Measurements from ENCODE around the gene RAB11FIP5. TPM values are rescaled to one million over a fixed set of nuclear protein-coding genes. Genes with fewer than 3 reads are reported as not detected.
"Not testable (repeated sequence)": the region's sequence is repeated elsewhere in the genome, so short reads cannot be mapped to it uniquely, and the experiment has no call there.

Gene RAB11FIP5
- total RNA-seq, 2 donors from 2014 or later = 29.3 to 39.2 TPM

- intact Hi-C loops (cut with DNase I) = no loop called here
- no peak for DNase-seq (ENCODE audit: low spot score)
These were observed 38.4 kb downstream of the RAB11FIP5 start for GRCh38 chr2:73074110-73075069.

GRCh38 chr2:73072416-73072815 is 40.3 kb downstream of the RAB11FIP5 start:
- intact Hi-C loops (cut with DNase I) = no loop called here
- DNase-seq (ENCODE audit: low spot score) = no peak

GRCh38 chr2:73072129-73072395 is 40.7 kb downstream of the RAB11FIP5 start:
- DNase-seq (ENCODE audit: low spot score) = peak; percentile 81
- intact Hi-C loops (cut with DNase I) = no loop called here

- DNase-seq (ENCODE audit: low spot score) = peak; percentile 100
- intact Hi-C loops (cut with DNase I) = no loop called here
These were observed 41.2 kb downstream of the RAB11FIP5 start, which contains the start of gene SFXN5 for GRCh38 chr2:73071360-73072128. SFXN5 (minus strand) TSS chr2:73071712; CDS start chr2:73071705, 7 bp downstream.

- DNase-seq (ENCODE audit: low spot score) = peak; percentile 86
- intact Hi-C loops (cut with DNase I) = no loop called here
These were observed 41.9 kb downstream of the RAB11FIP5 start for GRCh38 chr2:73070643-73071359.

- intact Hi-C loops (cut with DNase I) = no loop called here
- no peak for DNase-seq (ENCODE audit: low spot score)
These were observed 42.7 kb downstream of the RAB11FIP5 start for GRCh38 chr2:73069855-73070642.

- intact Hi-C loops (cut with DNase I) = no loop called here
- no peak for DNase-seq (ENCODE audit: low spot score)
These were observed 43.5 kb downstream of the RAB11FIP5 start for GRCh38 chr2:73069041-73069854.

- no peak for DNase-seq (ENCODE audit: low spot score)
- intact Hi-C loops (cut with DNase I) = no loop called here
These were observed 44.6 kb downstream of the RAB11FIP5 start for GRCh38 chr2:73068147-73068546.

- intact Hi-C loops (cut with DNase I) = no loop called here
- no peak for DNase-seq (ENCODE audit: low spot score)
These were observed 45.7 kb downstream of the RAB11FIP5 start for GRCh38 chr2:73067043-73067442.

- intact Hi-C loops (cut with DNase I); DNase-seq (ENCODE audit: low spot score): not testable (repeated sequence)
These were observed 47.7 kb downstream of the RAB11FIP5 start for GRCh38 chr2:73065070-73065469.

- DNase-seq (ENCODE audit: low spot score) = no peak
- intact Hi-C loops (cut with DNase I) = no loop called here
These were observed 48.6 kb downstream of the RAB11FIP5 start for GRCh38 chr2:73063909-73064875.

- intact Hi-C loops (cut with DNase I) = no loop called here
- DNase-seq (ENCODE audit: low spot score) = no peak
These were observed 49.3 kb downstream of the RAB11FIP5 start for GRCh38 chr2:73063472-73063871.

- intact Hi-C loops (cut with DNase I) = no loop called here
- DNase-seq (ENCODE audit: low spot score) = no peak
These were observed 53.6 kb downstream of the RAB11FIP5 start for GRCh38 chr2:73059106-73059505.

- DNase-seq (ENCODE audit: low spot score) = no peak
- intact Hi-C loops (cut with DNase I) = no loop called here
These were observed 57.8 kb downstream of the RAB11FIP5 start for GRCh38 chr2:73054980-73055379.

- DNase-seq (ENCODE audit: low spot score) = no peak
- intact Hi-C loops (cut with DNase I) = no loop called here
These were observed 59.2 kb downstream of the RAB11FIP5 start for GRCh38 chr2:73053316-73054114.

- intact Hi-C loops (cut with DNase I) = no loop called here
- DNase-seq (ENCODE audit: low spot score) = no peak
These were observed 62.6 kb downstream of the RAB11FIP5 start for GRCh38 chr2:73050121-73050545.
